ENCODE data around the gene PAIP2B.

GRCh38 chr2:71154798-71155197, 72.1 kb downstream of the PAIP2B start:
- no peak for TF ChIP-seq SMC3 (conservative IDR thresholded peaks at IDR 0.05; ENCODE audit: poor library complexity)
- no peak for TF ChIP-seq EP300 (conservative IDR thresholded peaks at IDR 0.05; ENCODE audit: poor library complexity, severe bottlenecking)
- TF ChIP-seq POLR2AphosphoS5 (IDR thresholded peaks at IDR 0.05): no peak
- TF ChIP-seq CTCF (IDR thresholded peaks at IDR 0.05; ENCODE audit: poor library complexity, severe bottlenecking): no peak
- TF ChIP-seq EZH2 (IDR thresholded peaks at IDR 0.05; ENCODE audit: borderline replicate concordance, insufficient read depth, low read length, poor library complexity, severe bottlenecking): no peak
- no peak for TF ChIP-seq TAF1 (IDR thresholded peaks at IDR 0.05; ENCODE audit: low read depth)
- no peak for TF ChIP-seq REST (IDR thresholded peaks at IDR 0.05; ENCODE audit: borderline replicate concordance)
- TF ChIP-seq RAD21 (conservative IDR thresholded peaks at IDR 0.05): no peak
- no peak for TF ChIP-seq MXI1 (conservative IDR thresholded peaks at IDR 0.05; ENCODE audit: poor library complexity, severe bottlenecking)

Measured in neural cell (in vitro differentiated cells).